ENCODE results near the gene PCGF3. TPM values are rescaled to one million over a fixed set of nuclear protein-coding genes. Genes with fewer than 3 reads are reported as not detected.
"Not testable (repeated sequence)": the region's sequence is repeated elsewhere in the genome, so short reads cannot be mapped to it uniquely, and the experiment has no call there.

The PCGF3 gene
- polyA plus RNA-seq, 3 donors from 2014 or later: 6.5 to 7.5 (median 6.6) TPM

GRCh38 chr4:663438-664428, 41.9 kb upstream of the PCGF3 start:
- peak overlapping the region; percentile 74 to 89 (median 80) for H3K27ac Mint-ChIP-seq
- peak overlapping the region; percentile 78 to 88 (median 82) for H3K4me3 Mint-ChIP-seq
- H3K9me3 Mint-ChIP-seq: no peaks in the 10 kb centered on the region
- H3K27me3 Mint-ChIP-seq (ENCODE audit: low read depth in 3 of 3): peaks cover 0 to 2% (median 0%) of the 10 kb centered on the region in 3 donors
- peaks cover 5 to 11% of the 10 kb centered on the region in 2 donors for H3K4me1 Mint-ChIP-seq
- DNase-seq: peak; percentile 72 to 78 (median 78)
- H3K36me3 Mint-ChIP-seq: peaks cover 0 to 9% (median 6%) of the 10 kb centered on the region in 3 donors

- H3K9me3 Mint-ChIP-seq: no peaks in the 10 kb centered on the region
- peaks cover 5 to 9% of the 10 kb centered on the region in 2 donors for H3K4me1 Mint-ChIP-seq
- peaks cover 0 to 2% (median 0%) of the 10 kb centered on the region in 3 donors for H3K27me3 Mint-ChIP-seq (ENCODE audit: low read depth in 3 of 3)
- peaks cover 0 to 8% (median 6%) of the 10 kb centered on the region in 3 donors for H3K36me3 Mint-ChIP-seq
- peak overlapping the region; percentile 77 to 88 (median 82) for H3K4me3 Mint-ChIP-seq
- DNase-seq: no peak
- peak overlapping the region; percentile 56 to 89 (median 76) for H3K27ac Mint-ChIP-seq
Measured at GRCh38 chr4:664713-665231, 40.9 kb upstream of the PCGF3 start.

GRCh38 chr4:665381-665750, 40.3 kb upstream of the PCGF3 start:
- Mint-ChIP-seq H3K27me3 (ENCODE audit: low read depth in 3 of 3) (peaks cover 0 to 2% (median 2%) of the 10 kb centered on the region in 3 donors), H3K36me3 (peaks cover 0 to 4% (median 3%) of the 10 kb centered on the region in 3 donors), H3K27ac (peak overlapping the region in 2 of 6 donors; percentile 45 to 49), H3K4me3 (peak overlapping the region in 3 of 5 donors; percentile 13 to 87 (median 82)), H3K4me1 (peaks cover 5 to 9% of the 10 kb centered on the region in 2 donors), H3K9me3 (no peaks in the 10 kb centered on the region)
- no peak for DNase-seq

- DNase-seq: no peak
- peaks cover 5 to 9% of the 10 kb centered on the region in 2 donors for H3K4me1 Mint-ChIP-seq
- peak overlapping the region in 1 of 5 donors; percentile 12 for H3K4me3 Mint-ChIP-seq
- H3K27ac Mint-ChIP-seq: peak overlapping the region in 1 of 6 donors; percentile 49
- H3K27me3 Mint-ChIP-seq (ENCODE audit: low read depth in 3 of 3): peaks cover 0 to 2% (median 2%) of the 10 kb centered on the region in 3 donors
- peaks cover 0 to 5% (median 0%) of the 10 kb centered on the region in 3 donors for H3K36me3 Mint-ChIP-seq
- H3K9me3 Mint-ChIP-seq: no peaks in the 10 kb centered on the region
Measured at GRCh38 chr4:665751-666435, 39.7 kb upstream of the PCGF3 start.

GRCh38 chr4:666436-666810, 39.2 kb upstream of the PCGF3 start:
- H3K27ac Mint-ChIP-seq: no peak overlapping the region
- H3K27me3 Mint-ChIP-seq (ENCODE audit: low read depth in 3 of 3): peaks cover 0 to 2% (median 2%) of the 10 kb centered on the region in 3 donors
- H3K36me3 Mint-ChIP-seq: peaks cover 0 to 5% (median 0%) of the 10 kb centered on the region in 3 donors
- H3K4me3 Mint-ChIP-seq: no peak overlapping the region
- H3K9me3 Mint-ChIP-seq: no peaks in the 10 kb centered on the region
- no peak for DNase-seq
- H3K4me1 Mint-ChIP-seq: peaks cover 5 to 9% of the 10 kb centered on the region in 2 donors

- H3K4me3 Mint-ChIP-seq: no peak overlapping the region
- no peaks in the 10 kb centered on the region for H3K9me3 Mint-ChIP-seq
- peaks cover 0 to 5% (median 0%) of the 10 kb centered on the region in 3 donors for H3K36me3 Mint-ChIP-seq
- no peak for DNase-seq
- H3K27ac Mint-ChIP-seq: no peak overlapping the region
- H3K4me1 Mint-ChIP-seq: peaks cover 5 to 9% of the 10 kb centered on the region in 2 donors
- peaks cover 0 to 2% (median 2%) of the 10 kb centered on the region in 3 donors for H3K27me3 Mint-ChIP-seq (ENCODE audit: low read depth in 3 of 3)
Measured at GRCh38 chr4:666822-667544, 38.6 kb upstream of the PCGF3 start.

- DNase-seq: no peak
- Mint-ChIP-seq H3K27me3 (ENCODE audit: low read depth in 3 of 3) (peaks cover 0 to 2% (median 2%) of the 10 kb centered on the region in 3 donors), H3K27ac (peak overlapping the region in 2 of 6 donors; percentile 14 to 68), H3K4me1 (peaks cover 5 to 11% of the 10 kb centered on the region in 2 donors), H3K36me3 (peaks cover 0 to 5% (median 0%) of the 10 kb centered on the region in 3 donors), H3K4me3 (no peak overlapping the region), H3K9me3 (no peaks in the 10 kb centered on the region)
Measured at GRCh38 chr4:667545-667925, 38.1 kb upstream of the PCGF3 start.

- not testable (repeated sequence) for H3K36me3 Mint-ChIP-seq; H3K9me3 Mint-ChIP-seq; H3K4me3 Mint-ChIP-seq; H3K27ac Mint-ChIP-seq; DNase-seq; H3K27me3 Mint-ChIP-seq (ENCODE audit: low read depth in 3 of 3)
- peaks cover 8 to 12% of the 10 kb centered on the region in 2 donors for H3K4me1 Mint-ChIP-seq
Measured at GRCh38 chr4:668219-668618, 37.4 kb upstream of the PCGF3 start.

- DNase-seq; H3K27ac Mint-ChIP-seq; H3K9me3 Mint-ChIP-seq; H3K27me3 Mint-ChIP-seq (ENCODE audit: low read depth in 3 of 3); H3K36me3 Mint-ChIP-seq; H3K4me3 Mint-ChIP-seq: not testable (repeated sequence)
- H3K4me1 Mint-ChIP-seq: peaks cover 8 to 10% of the 10 kb centered on the region in 2 donors
Measured at GRCh38 chr4:669806-670559, 35.6 kb upstream of the PCGF3 start.

- Mint-ChIP-seq H3K4me1 (peaks cover 8 to 14% of the 10 kb centered on the region in 2 donors), H3K36me3 (peaks cover 0 to 5% (median 4%) of the 10 kb centered on the region in 3 donors), H3K27ac (peak overlapping the region in 1 of 6 donors; percentile 12), H3K4me3 (peak overlapping the region in 2 of 5 donors; percentile 38 to 47), H3K27me3 (ENCODE audit: low read depth in 3 of 3) (peaks cover 4 to 9% (median 7%) of the 10 kb centered on the region in 3 donors), H3K9me3 (no peaks in the 10 kb centered on the region)
- DNase-seq: no peak
Measured at GRCh38 chr4:671769-672168, 33.9 kb upstream of the PCGF3 start.

- Mint-ChIP-seq H3K27me3 (ENCODE audit: low read depth in 3 of 3) (peaks cover 4 to 11% (median 5%) of the 10 kb centered on the region in 3 donors), H3K36me3 (peaks cover 0 to 5% (median 4%) of the 10 kb centered on the region in 3 donors), H3K4me3 (peak overlapping the region; percentile 73 to 89 (median 80)), H3K4me1 (peaks cover 8 to 16% of the 10 kb centered on the region in 2 donors), H3K9me3 (no peaks in the 10 kb centered on the region), H3K27ac (peak overlapping the region; percentile 66 to 86 (median 76))
- DNase-seq: no peak
Measured at GRCh38 chr4:673349-674091, 32.1 kb upstream of the PCGF3 start.
